HG02870 (cell line): ENCODE measurements around the gene PDGFD.

ENCODE experiments used
- ATAC-seq: cut with Tn5 transposase; IDR thresholded peaks from one replicate; pipeline ENCODE4 v1.9.1; 2021; ENCODE audit warnings: mild to moderate bottlenecking, moderate library complexity; ENCODE audit not compliant: unreplicated experiment

PDGFD gene

DNA sequence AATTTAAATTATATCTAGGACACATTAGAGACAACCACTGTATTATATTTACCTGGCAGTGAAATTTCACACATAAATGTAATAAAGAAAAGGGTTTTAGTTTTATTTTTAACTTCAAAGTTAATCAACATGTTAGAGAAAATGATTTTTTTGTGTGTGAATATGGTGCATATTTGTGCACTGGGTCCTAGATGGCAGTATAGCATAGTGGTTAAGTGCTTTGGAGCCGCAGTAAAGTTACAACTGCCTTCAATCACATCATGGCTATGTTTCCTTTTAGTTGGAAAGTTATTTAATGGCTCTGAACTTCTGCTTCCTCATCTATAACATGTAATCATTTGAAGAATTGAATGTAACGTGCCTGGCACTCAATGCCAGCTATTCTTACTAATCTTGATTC, 236.4 kb downstream of the PDGFD start:
- no peak for ATAC-seq

DNA sequence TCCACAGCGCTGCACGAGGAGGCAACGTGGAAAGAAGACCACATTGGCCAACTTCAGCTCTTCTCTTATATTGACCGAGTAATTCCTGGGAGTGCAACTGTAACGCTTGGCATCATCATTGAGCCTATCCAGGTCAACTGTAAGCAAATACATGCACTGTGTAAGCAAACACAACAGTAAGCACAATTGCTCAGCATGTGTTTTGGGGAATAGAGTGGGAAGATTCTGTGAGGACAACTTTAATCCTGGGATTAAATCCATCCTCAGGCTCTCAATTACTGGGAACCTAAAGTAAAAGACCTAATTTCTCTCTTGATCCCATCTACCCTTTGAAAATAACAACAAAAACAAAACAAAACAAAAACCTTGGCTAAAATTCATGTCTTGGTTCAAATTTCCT, 237.0 kb downstream of the PDGFD start:
- ATAC-seq, result no peak

DNA sequence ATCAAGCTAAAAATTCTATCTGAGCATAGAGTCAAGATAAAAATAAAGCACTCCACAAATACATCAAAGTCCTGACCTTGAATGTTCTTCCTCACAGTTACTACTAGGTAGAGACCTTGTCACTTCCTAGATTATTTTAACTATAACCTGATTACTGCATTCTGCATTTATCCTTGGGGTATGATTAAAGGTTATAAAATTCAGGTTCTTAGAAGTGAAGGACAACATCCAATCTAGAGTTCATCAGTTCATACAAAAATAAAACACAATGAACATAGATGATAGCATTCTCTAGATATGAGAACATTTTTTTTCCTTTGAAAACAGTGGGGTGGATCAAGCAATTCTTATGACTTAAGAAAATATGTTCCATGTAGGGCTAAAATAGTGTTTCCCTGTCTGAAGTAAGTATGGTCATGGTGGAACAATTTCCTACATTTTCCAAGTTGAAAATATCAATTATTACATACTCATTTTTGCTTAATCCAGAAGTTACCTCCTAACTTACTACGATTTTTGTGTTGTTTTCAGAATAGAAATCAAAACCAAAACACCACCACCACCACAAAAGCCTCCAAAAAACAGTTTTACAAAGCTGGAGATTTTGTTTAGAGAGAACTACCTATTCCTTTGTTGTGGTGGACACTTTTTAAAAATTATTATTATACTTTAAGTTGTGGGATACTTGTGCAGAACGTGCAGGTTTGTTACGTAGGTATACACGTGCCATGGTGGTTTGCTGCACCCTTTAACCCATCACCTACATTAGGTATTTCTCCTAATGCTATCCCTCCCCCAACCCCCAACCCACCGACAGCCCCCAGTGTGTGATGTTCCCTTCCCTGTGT, 239.6 kb downstream of the PDGFD start:
- ATAC-seq, result no peak

DNA sequence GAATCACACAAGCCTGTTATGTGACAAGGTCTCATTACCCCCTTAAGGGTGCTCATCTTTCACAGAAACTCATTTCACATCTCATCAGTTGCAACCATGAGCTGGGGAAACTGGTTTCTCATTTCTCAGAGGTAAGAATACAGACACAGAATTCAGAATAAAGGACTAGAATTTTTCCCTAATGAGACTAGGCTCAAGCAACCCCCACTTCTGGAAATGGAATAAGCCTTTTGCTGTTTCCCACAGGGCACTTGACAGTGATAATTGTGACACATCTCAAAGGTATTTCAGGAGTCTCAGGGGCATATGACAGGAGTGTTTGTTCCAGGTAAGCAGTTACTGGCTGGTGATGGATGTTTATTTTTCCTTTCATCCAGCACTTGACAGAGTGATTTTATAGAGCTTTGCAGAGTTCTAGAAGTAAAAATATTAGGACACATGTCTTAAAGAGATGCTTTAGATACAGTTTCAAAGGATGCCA, 240.5 kb downstream of the PDGFD start:
- no peak for ATAC-seq

DNA sequence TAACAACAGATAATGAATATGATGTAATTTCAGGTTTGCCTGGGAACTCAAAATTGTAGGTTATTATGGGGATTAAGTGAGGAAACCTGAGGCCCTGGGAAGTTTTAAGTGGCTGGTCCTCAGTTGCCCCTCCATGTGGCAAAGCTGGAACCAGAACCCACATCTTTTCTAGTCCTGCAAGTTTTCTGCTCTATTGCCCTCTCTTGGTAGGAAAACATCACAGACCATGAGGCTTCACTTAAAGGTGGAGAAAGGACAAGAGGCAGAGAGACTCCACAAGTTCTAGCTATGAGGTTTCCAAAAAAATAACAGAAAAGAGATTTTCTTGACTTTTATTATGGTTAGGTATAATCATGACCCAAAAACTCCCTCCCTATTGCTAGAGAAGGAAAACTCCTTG, 243.0 kb downstream of the PDGFD start:
- ATAC-seq, result no peak

DNA sequence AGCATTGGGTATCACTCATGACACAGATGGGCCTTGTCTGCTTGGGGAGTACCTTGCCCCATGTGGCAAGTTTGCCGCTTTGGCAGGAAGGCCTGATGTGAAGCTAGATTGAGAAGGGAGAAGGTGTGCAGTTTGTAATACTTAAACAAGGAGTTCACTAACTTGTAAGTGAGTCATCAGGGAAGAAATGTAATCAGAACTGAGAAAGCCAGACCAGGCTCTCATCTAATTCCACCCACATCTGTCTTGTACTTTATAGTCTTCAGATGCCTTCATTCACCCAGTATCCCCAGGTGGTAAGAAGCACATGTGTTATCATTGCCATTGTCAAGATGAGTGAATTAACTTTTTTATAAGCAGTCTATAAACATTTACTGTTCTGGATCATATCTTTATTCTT, 243.5 kb downstream of the PDGFD start:
- peak; percentile 53 for ATAC-seq

DNA sequence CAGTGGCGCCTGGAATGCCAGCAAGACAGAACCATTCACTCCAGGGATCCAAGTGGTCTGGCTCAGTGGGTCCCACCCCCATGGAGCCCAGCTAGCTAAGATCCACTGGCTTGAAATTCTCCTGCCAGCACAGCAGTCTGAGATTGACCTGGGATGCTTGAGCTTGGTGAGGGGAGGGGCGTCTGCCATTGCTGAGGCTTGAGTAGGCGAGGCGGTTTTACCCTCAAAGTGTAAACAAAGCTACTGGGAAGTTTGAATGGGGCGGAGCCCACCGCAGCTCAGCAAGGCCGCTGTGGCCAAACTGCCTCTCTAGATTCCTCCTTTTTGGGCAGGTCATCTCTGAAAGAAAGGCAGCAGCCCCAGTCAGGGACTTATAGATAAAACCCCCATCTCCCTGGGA, 253.2 kb downstream of the PDGFD start:
- no peak for ATAC-seq

DNA sequence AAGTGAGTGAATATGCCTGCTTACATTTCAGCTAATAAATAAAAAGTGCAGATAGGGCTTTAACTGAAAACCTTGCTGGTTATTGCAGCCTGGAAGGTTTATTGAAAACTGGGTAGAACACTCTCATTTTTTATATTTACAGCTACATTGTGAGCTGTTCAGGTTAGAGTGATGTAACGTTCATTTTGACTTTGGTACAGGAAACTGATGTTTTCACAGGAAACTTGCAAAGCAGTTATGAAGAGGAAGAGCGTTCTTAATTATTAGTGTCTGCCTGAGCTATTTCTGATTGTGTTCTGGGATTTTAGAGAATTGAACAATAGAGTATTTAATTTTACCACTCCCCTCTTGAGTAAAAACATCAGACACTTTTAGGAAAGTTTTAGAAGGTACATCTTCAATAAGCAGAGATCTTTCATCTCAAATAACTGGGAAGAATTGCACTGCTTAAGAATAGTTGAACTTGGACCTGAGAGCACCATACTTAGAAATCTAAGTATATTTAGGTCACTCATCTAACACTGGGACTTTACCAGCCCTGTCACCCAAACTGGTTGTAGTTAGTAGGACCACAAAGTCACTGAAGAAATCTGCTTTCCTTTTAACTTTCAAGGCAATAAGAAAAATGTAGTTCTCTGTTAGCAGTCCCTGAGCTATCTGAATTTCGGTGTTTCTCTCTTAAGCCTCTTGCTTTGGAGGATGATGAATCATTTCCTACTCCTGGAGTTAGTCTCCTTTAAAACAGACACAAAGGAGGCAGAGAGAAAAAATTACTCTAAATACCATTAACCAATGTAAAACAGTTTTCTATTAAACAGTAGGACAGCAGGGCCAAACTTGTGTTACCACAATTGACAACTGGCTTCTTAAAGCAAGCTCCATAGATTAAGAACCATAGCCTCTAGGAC, 256.1 kb downstream of the PDGFD start:
- no peak for ATAC-seq

DNA sequence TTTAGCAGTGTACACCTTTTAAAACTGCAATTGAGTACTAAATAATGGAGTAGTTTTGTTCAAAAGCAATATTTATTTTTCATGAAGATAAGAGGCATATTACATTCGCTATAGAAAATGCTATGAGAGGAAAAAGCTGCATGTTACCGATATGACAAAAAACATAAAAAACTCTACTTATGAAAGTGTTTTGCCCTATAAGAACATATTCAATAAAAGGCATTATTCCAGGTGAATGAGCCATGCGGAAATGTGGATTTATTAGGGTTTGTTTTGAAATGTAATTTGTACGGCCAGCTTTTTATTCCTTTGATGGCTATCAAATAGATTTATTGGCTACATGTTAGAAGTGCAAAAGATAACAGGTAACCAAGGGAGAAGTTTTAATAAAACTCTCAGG, 256.8 kb downstream of the PDGFD start:
- ATAC-seq, result no peak

DNA sequence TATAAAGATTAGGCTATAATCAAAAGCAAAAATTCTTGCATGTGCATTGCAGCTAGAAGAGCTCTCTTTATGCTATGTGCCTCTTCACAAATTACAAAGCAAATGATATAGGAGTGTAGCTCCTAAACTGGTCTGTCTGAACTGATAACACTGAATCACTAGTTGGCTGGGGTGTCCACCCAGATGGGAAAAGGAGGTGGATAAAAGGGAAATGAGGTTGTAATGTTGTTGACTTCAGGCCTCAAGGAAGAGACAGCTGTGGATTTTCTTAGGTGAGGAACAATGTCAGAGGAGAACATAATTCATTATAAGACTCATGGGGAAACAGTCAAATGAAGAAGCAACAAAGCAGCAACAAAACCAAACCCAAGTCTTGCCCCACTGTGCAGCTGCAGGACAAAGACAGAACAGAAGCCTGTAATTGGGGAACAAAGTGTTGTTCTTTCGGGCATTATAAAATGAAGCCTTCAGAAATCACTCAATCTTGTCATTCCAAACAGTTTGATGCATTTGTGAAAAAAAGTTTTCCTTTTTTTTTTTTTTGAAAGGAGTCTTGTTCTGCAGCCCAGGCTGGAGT, 257.6 kb downstream of the PDGFD start:
- no peak for ATAC-seq

DNA sequence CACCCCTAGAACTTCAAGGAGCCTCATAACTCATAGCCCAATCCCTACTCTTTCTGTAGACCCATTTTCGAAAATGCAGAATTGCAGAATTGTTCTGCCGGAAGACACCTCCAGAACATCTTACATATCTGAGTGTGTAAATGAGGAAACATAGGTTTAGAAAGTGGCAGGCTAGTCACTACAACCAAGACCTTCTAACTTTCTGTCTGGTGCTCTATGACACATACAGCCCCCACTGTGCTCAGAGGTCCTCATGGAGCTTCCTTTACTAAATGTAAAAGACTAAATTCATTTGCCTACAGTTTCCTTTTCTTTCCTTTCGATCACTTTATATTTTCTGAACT, 259.7 kb downstream of the PDGFD start:
- ATAC-seq, result peak; percentile 85

DNA sequence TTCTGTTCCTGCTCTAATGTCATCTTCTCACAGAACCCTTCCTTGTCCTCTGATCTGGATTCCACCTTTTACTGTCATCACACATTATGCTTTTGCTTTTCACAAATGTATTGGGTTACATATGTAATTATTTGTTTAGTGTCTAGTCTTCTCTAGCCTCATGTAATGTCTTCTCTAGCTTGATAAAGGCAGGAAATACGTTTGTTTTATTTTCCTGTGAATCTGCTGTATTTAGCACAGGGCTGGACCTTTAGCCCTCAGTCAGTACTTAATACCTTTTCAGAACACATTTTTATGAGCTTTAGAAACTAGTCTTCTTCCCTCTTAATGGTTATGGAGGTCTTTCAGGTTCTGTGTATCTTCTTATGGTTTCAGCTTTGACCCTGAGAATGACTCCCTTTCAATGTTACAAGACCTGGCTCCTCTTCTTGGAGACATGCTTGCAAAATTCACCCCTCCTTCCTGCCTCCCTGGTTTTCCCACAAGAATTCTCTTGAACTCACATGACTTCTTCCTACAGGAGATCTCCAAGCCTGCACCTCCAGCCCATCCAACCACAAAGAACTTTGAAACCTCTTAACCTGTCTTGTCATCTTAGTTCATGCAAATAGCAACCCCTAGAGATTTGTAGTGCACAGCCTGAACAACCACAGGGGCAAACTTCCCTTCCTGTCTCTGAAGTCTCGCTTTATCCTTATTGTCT, 260.2 kb downstream of the PDGFD start:
- peak; percentile 78 for ATAC-seq

DNA sequence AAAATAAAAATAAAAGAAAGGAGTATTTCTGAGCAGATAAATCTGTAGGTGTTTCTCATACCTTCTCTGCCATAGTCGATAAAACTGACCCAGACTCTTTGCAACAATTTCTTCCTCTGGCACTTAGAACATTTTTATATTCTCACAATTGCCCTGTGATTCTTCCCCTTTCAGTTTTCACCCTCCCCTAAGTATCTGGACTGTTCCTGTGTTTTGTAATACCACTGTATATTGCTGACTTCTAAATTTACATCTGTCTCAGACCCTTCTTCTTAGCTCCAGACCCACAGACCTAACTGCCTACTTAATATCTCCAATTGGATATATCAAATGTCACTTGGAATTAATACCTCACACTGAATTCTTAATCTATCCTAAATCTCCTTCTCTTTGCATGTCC, 261.0 kb downstream of the PDGFD start:
- ATAC-seq, result no peak

DNA sequence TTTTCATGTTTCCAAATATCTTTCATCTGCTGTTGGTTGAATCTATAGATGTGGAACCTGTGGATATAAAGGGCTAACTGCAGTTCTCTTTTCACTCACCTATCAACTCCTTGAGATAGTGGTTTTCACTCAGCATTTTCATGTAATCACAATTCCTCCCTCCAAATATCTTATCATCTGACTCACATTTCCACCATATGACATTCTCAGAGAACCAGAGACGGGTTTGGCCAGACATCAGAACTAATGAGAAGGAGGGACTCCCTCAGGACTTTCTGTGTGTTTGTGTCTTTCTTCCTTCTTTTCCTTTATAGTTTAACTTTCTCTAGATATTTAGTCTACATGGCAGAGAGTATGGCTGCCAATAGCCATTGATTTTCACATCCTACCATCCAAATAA, 262.3 kb downstream of the PDGFD start:
- no peak for ATAC-seq

DNA sequence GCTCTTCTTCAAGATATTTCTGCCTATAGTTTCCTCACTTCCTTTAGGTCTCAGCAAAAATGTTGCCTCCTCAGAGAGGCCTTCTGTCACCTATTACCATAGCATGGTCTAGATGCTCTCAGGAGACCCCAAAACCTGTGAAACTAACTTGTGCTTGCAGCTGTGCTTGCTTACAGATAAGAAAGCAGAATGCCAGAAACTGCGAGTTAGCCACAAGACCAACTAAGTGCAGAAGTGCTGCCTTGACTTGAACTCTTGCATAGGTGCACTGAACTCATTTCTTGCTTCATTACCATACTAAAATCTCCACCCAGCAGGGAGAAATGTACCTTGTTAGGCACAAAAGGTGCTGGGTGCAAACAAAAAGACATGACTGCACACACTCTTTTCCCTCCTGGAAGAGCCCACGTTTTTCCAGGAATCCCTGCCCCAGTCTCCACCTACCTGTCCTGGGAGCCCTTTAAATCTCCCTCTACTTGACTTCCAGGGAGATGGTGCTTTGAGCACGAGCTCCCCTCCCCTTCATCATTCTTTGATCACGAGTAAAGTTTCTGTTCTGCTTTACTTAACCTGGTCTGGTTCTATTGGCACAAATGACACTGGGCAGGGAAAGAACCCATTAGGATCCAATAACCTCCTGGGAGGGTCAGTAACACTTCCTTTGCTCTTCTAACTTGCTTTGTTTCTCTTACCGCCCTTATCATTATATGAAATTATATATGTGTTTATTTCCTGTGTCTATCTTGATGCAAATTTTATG, 265.2 kb downstream of the PDGFD start:
- peak; percentile 72 for ATAC-seq

DNA sequence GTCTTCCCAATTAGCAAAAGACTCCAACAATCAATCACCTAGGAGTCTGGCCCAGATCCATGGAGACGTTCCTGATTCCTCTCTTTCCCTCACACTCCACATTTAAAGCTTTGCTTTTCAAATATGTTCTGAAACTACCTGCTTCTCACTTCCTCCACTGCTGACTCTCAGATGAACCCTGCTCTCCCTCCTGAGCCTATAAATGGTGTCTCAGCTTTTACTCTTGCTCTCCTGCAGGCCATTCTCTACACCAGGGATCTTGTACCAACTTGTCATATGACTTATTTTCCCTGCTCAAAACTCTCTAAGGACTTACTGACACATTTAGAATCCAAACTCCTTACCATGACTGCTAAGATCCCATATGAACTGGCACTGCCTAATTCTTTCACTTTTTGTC, 265.9 kb downstream of the PDGFD start:
- ATAC-seq, result peak; percentile 68

DNA sequence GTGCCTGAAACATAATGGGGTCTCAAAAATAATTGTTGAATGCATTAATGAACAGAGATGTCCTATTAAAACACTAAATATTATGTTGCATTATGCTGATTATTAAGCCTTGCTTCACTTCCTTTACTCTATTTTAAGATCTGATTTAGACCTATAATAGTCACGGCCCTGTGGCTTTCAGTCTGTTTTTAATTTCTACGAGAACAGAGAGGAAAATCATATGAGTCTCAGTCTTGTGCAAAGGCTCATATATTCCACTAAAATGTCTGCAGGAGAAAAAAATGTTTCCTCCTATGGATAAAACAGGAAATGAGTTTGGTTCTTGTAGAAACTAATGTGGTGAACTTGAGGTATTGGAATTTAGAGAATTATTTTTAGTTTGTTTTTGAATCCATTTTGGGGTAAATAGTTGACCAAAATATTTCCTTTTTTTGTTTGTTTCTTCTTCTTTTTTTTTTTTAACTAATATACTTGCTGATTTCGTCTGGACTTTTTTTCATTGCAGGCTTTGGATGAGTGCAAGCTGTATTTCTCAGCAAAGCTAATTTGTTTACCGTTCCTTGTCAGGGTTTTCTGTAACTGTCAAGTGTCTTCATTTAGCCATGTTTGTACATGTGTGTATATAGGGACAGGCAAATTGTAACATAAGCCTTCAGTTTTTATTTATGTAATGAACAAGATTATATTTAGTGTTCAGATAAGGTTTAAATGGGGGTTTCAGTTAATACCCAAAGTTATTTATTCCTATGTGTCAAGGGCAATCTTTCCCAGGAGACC, 266.6 kb downstream of the PDGFD start:
- no peak for ATAC-seq

DNA sequence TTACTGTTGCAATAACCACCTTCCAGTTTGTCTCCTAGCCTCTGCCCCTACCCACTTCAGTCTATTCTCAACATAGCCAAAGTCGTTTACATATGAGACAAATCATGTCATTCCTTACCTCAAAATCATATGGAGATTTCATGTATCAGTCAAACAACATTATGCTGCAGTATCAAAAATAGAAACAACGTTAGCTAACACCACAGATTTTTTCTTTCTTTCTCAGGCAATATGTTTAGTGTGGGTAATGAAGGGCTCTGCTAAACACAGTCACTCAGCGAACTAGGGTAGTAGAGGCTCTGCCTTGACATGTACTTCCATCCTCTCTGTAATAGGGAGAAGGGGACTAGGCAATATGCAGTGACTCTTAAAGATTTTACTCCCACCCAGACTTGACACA, 268.8 kb downstream of the PDGFD start:
- no peak for ATAC-seq

DNA sequence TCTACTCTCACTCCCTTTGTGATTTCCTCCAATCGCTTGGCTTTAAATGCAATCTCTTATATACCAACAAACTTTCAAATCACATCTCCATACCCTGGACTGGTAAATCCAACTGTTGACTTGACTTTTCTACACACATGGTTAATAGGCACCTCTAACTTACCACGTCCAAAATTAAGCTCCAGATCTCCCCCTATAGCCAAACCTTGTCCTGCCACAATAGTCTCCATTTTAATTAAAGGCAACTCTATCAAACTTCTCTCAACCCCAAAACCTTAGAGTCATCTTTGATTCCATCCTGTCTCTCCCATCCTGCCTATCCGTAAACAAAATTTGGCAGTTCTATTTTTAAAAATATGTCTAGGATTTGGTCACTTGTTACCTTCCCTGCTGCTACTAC, 269.3 kb downstream of the PDGFD start:
- no peak for ATAC-seq

DNA sequence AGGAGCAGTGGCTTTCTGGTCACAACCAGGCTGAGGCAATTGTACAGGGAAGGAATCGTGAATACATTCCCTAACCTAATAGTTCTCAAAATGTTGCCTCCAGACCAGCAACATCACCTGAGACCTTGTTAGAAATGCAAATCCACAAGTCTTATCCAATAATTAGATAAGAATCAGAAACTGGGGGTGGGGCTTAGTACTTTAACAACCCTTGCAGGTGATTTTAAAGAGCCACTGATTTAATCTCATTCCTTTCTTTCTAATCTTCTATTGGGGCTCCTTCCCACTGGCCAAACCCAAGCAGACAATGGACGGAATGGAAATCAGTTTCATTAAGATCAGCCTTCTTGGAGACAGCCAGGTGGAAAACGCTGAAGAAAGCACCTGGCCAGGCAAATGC, 269.9 kb downstream of the PDGFD start:
- ATAC-seq, result no peak
